RWPE1 (cell line): Measurements from ENCODE around the gene CLCN4.

ENCODE experiments used
- CTCF ChIA-PET: fragments of 350-600 bp; sonication (Branson Sonifier 250); formaldehyde crosslinking; extraction: SDS; loops from one replicate; lab custom pipeline; 2021; lab: Yijun Ruan, JAX
- POLR2A ChIA-PET: fragments of 400-600 bp; formaldehyde crosslinking; extraction: SDS; loops from one replicate; lab custom pipeline; 2020; ENCODE audit warnings: antibody characterized with exemption; ENCODE audit not compliant: low non-redundant PET; lab: Yijun Ruan, JAX
- DNase-seq: peaks from one replicate; pipeline ENCODE4 v3.0.0; 2012; ENCODE audit warnings: low spot score
- H3K27ac ChIP-seq: fragments of 450-650 bp; 2 replicates; pipeline ENCODE4 v1.5.1; 2017
- CTCF ChIP-seq: fragments of 450-650 bp; conservative IDR thresholded peaks from 2 replicates; pipeline ENCODE4 v1.5.1; 2017; ENCODE audit warnings: low read depth, mild to moderate bottlenecking

The CLCN4 gene

GRCh38 chrX:10111364-10112148 is 45.2 kb upstream of the CLCN4 start:
- CTCF ChIA-PET, result interaction anchor here (0.6 kb wide), 1 partner anchor 38 kb away, joined by 5 read pairs; no protein-coding TSS in a partner anchor
- no peak for DNase-seq
- POLR2A ChIA-PET, result no interaction called here
- H3K27ac ChIP-seq, result no peak overlapping the region
- no peak for TF ChIP-seq CTCF

GRCh38 chrX:10112510-10112909 is 44.3 kb upstream of the CLCN4 start:
- DNase-seq, result no peak
- no peak for TF ChIP-seq CTCF
- ChIA-PET POLR2A (no interaction called here), CTCF (no interaction called here)
- no peak overlapping the region for H3K27ac ChIP-seq

GRCh38 chrX:10115082-10115481 is 41.7 kb upstream of the CLCN4 start:
- no peak overlapping the region for H3K27ac ChIP-seq
- ChIA-PET POLR2A (no interaction called here), CTCF (no interaction called here)
- TF ChIP-seq CTCF, result no peak
- no peak for DNase-seq

GRCh38 chrX:10117301-10117700 is 39.5 kb upstream of the CLCN4 start:
- POLR2A ChIA-PET, result no interaction called here
- CTCF ChIA-PET, result no interaction called here
- no peak for TF ChIP-seq CTCF
- DNase-seq, result no peak
- H3K27ac ChIP-seq, result no peak overlapping the region

GRCh38 chrX:10117864-10118377 is 38.9 kb upstream of the CLCN4 start:
- TF ChIP-seq CTCF, result no peak
- no peak overlapping the region for H3K27ac ChIP-seq
- ChIA-PET CTCF (no interaction called here), POLR2A (no interaction called here)
- DNase-seq, result no peak

GRCh38 chrX:10118530-10118929 is 38.2 kb upstream of the CLCN4 start:
- H3K27ac ChIP-seq, result no peak overlapping the region
- ChIA-PET CTCF (interaction anchor here (0.6 to 1.7 kb wide), 4 partner anchors 11 to 192 kb away, joined by 3 to 6 read pairs (median 4); no protein-coding TSS in a partner anchor), POLR2A (no interaction called here)
- DNase-seq, result no peak
- TF ChIP-seq CTCF, result no peak
